T47D (cell line): ENCODE results near the gene SMURF1.

ENCODE experiments used
- DNase-seq, 2 experiments: peaks; one replicate each; pipeline versions ENCODE4 v3.0.0 to v3.0.0-alpha.2; 2011 to 2012; ENCODE audit warnings: low read depth in 1 of 2, low spot score in 1 of 2
- JUND ChIP-seq: IDR thresholded peaks from 2 replicates; pipeline ENCODE4 v1.6.1; 2012; ENCODE audit warnings: low read depth
- in situ Hi-C: cut with HindIII; loops from 2 replicates; pipeline ENCODE4 v1.10.0; 2016; ENCODE audit warnings: low sequenced_read_pairs, low pct_unique_long_range_greater_than_20kb

SMURF1 gene

GRCh38 chr7:99003419-99003818 is 140.5 kb downstream of the SMURF1 start:
- DNase-seq: no peak
- TF ChIP-seq JUND: no peak
- in situ Hi-C loops: no loop called here

GRCh38 chr7:99002827-99003212 is 141.1 kb downstream of the SMURF1 start:
- DNase-seq: no peak
- TF ChIP-seq JUND: no peak
- in situ Hi-C loops: no loop called here

- in situ Hi-C loops: no loop called here
- DNase-seq: no peak
- no peak for TF ChIP-seq JUND
Measured at GRCh38 chr7:99002148-99002826, 141.6 kb downstream of the SMURF1 start.

GRCh38 chr7:99001482-99002147 is 142.3 kb downstream of the SMURF1 start:
- DNase-seq: no peak
- TF ChIP-seq JUND: no peak
- in situ Hi-C loops: no loop called here

GRCh38 chr7:99000904-99001465 is 142.9 kb downstream of the SMURF1 start:
- TF ChIP-seq JUND: no peak
- DNase-seq: no peak
- in situ Hi-C loops: no loop called here

GRCh38 chr7:99000196-99000903 is 143.6 kb downstream of the SMURF1 start:
- TF ChIP-seq JUND: no peak
- in situ Hi-C loops: no loop called here
- DNase-seq: no peak

GRCh38 chr7:98998821-98999725 is 144.8 kb downstream of the SMURF1 start:
- no peak for TF ChIP-seq JUND
- in situ Hi-C loops: no loop called here
- no peak for DNase-seq

GRCh38 chr7:98997846-98998245 is 146.1 kb downstream of the SMURF1 start:
- in situ Hi-C loops: no loop called here
- TF ChIP-seq JUND: no peak
- DNase-seq: no peak

- no peak for TF ChIP-seq JUND
- in situ Hi-C loops: no loop called here
- no peak for DNase-seq
Measured at GRCh38 chr7:98996150-98996552, 147.8 kb downstream of the SMURF1 start.

- TF ChIP-seq JUND: no peak
- in situ Hi-C loops: no loop called here
- DNase-seq: no peak
Measured at GRCh38 chr7:98995523-98996149, 148.3 kb downstream of the SMURF1 start.

- TF ChIP-seq JUND: no peak
- in situ Hi-C loops: no loop called here
- no peak for DNase-seq
Measured at GRCh38 chr7:98995111-98995510, 148.8 kb downstream of the SMURF1 start.
